GM21381 (cell line): Measurements from ENCODE around the gene NPAS3.

Source experiments
- ATAC-seq: cut with Tn5 transposase; IDR thresholded peaks from one replicate; pipeline ENCODE4 v1.9.1; 2021; ENCODE audit warnings: mild to moderate bottlenecking, moderate library complexity; ENCODE audit not compliant: unreplicated experiment

NPAS3 gene

DNA sequence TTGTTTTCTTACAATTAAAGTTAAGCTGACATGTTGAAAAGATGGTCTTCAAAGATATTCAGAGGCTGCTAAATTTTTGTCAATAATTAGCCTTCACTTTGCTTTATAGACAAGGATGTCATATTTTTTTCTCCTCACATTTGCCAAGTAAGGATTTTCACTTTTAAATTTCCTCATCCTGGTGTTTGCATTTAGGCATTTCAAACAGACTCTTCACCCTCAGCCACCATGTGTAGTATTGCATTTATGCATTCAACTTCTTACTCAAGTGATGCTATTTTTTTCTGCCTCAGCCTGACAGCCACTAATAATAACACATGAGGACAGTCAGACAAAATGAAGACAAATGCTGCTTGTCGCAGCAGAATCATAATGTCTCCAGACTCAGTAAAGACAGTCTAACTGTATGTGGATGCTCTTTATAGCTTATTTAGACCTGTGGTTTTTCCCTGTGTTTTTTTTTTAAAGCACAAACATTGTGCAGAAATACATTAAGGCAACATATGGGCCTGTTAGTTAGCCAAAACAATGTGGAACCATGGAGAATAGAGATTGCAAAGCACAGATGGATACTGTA is 481.5 kb downstream of the NPAS3 start:
- ATAC-seq = no peak

DNA sequence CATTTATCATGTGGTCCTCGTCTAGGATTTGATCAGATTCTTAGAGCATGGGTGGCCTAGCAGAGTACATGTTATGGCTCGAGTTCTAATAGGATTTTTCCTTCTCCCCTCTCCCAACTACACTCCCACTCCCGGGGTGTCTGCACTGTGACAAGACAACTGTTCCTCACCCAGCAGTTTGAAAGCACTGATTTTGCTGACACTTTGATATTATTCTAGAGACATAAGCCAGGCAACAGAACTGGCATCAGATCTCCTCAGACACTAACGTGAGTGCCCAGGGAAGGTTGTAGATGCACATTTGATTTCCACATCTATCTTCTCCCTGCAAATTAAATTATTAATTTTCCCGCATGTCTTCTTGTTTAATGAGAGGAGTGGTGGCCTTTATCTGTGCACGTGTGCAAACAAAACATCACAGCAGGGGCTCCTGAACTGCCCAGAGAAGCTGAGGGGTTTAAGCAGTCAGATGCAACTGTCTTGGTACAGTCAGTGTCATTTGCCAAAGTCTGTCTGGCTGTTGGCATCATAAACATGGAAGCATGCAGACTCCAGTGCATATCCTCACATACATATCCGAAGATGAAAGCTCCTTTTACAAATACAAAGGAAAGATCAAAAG is 491.8 kb downstream of the NPAS3 start:
- ATAC-seq = no peak

DNA sequence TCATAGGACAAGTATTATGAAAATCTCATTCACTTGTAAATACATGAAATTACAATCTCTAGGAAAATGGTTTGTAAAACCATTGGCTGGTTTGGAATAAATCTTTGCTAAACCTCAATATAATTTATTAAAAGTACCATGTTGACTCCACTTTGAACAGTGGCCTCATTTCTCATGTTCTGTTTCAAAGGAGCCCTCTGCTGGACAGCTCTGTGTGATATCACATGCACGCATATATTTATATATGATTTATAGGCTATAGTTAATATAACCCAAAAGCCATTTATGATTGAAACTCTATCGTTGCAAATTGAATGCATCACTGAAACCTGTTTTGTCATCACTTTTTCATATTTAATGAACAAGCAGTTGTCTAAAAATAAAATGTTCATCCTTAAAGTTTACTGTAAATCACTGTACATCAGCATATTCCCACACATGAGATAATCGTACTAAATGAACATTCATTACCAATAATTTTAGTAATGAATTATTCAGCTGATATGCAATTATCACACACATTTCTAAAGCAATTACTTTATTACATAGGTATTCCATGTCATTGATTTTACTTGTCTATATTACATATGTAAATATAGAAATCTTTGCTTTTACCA is 493.8 kb downstream of the NPAS3 start:
- ATAC-seq = no peak

DNA sequence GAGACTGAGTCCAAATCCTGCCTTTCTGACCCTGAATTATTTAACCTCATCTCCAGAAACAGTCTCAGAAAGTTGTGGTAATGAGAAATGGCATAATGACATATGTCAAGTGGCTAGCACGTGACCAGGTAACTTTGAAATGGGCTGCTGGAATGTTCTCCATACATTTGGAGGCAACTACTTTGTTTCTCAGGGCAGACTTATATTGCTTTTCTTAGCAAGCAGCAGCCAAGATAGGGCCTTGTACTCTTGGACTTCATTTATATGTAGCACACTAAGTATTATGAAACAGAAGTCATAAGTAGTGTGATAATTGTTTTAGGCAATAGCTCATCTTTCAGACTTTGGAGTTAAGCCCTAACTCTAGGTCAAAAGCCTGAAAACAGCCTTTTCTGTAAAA is 494.7 kb downstream of the NPAS3 start:
- no peak for ATAC-seq

DNA sequence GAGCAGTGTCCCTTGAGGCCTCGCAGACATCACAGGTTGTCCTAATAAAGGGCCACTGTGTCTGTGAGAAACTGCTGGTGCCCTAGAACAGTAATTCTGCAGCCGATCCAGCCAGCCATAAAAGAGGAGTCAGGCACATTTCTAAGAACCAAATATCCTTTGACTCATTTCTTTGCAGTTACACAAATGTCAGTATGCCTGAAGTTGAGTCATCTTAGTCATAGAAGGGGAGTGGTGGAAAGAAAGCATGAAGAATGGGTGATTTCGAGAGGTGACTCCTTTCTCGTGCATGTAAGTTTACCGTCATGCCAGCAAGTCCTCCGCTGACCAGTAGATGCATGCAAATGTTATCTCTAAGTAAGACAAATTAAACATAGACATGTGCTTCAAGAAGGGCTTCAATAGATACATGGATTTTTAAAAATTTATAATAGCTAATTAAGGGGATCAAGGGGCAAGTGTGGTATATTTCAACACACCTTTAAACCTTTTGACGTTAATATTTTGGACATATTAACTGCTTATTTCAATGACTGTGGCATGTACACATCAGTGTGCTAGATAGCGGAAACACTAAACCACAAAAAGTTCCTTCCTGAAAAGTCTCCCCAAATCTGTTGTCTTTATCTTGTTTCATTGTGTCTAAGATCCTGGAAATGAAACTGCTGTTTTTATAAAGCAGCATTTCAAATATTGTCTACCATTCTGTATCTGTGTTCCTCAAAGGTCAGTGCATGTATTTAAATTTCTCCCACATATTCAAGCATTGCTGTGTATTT is 497.4 kb downstream of the NPAS3 start:
- no peak for ATAC-seq

DNA sequence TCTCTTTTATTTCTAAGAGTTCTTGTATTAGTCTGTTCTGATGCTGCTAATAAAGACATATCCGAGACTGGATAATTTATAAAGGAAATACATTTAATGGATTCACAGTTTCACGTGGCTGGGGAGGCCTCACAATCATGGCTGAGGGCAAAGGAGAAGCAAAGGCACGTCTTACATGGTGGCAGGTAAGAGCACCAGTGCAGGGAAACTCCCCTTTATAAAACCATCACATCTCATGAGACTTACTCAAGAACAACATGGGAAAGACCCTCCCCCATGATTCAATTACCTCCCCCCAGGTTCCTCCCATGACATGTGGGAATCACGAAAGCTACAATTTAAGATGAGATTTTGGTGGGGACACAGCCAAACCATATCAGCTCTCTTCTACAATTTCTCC is 503.0 kb downstream of the NPAS3 start:
- ATAC-seq = no peak

DNA sequence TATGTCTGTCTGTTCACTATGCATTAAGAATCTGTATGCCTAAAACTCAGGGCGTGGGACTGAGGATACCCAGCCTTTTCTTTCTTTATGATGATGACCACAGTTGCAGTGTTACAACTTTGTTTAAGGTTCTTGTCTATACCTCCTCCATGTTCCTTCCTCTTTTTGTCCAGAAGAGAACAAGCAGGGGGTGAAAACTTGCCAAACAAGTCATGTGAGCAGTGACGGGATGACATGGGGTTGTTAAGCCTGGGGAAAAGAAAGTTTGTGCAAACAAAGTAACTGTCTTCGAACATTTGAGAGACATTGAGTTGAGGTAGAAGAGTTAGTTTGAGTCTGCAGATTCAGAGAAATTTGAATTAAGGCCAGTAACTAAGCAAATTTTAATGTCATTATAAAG is 505.5 kb downstream of the NPAS3 start:
- ATAC-seq = no peak

DNA sequence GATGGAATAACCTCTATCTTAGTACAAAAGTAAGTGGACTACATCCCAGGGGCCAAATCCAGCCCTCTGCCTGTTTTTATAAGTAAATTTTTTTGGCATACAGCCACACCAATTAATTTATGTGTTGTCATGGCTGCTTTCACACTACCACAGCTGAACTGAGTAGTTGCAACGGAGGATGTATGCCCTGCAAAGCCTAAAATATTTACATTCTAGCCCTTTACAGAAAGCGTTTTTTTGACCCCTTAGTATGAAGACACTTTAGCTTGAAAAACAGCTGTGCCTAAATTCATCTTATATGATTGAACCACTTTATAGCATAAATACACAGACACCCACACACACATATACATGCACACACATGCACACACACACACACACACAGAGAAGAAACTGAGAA is 510.6 kb downstream of the NPAS3 start:
- no peak for ATAC-seq

DNA sequence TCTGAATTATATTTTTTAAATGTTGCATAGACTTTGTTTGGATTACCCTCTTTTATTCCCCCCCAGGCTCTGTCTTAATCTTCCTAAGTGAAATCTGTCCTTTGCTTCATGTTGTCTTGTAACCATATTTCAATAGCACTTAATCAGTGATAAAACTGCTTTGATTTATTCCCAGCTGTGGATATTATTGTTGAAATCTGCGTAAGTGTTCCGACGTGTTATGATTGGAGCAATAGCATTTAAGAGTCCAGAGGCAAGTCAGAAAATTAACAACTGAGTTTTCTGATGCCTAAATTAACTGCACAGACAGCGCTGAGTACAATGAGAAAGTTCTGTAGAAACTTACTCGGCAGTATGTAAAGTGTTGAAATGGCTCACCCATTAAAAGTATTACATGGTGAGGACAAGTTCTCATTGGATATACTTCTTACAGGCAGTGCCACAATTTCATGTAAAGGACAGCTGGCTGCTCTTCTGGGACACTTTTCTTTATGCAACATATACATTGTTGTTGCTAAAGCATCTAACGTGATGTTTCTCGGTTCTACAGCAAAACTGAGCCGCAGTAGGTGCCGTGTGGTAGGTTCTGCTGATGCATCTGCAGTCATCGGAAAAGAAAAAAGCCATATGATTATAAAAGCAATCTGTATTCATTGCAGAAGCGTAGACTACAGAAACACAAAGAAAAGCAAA is 511.2 kb downstream of the NPAS3 start:
- ATAC-seq = no peak

DNA sequence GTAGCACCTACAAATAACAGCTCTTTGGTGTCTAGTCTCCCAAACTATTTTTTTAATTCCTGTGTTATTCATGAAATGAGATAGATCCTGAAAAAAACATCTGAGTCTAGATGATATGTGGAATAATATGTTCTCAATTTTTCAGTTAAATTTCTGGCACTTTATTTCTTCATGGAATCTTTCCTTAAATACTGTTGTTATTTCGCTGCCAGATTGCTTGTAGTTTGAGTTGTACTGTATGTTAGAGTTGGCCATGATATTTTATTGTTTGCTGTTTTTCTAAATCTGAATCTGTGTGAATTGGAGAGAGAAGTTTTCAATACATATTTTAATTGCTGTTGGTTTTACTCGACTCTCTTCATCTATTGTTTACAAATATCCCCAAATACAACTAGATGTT is 511.7 kb downstream of the NPAS3 start:
- ATAC-seq = no peak

DNA sequence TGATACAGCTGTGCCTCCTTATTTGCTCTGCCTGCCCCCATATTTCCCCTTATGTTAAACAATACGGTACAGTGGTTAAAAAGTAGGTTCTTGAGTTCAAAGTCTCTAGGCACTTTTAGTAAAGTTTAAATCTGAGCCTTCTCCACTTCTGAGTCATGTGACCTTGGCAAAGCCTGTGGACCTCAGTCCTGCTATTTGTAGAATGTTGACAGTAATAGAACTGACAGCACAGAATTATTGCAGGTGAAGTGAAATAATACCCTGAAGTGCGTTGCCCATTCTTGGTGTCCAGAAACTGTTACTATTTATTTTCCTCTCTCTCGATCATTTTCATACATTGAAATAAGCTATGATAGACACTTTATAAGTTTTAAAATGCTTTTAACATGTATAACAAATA is 512.5 kb downstream of the NPAS3 start:
- no peak for ATAC-seq

DNA sequence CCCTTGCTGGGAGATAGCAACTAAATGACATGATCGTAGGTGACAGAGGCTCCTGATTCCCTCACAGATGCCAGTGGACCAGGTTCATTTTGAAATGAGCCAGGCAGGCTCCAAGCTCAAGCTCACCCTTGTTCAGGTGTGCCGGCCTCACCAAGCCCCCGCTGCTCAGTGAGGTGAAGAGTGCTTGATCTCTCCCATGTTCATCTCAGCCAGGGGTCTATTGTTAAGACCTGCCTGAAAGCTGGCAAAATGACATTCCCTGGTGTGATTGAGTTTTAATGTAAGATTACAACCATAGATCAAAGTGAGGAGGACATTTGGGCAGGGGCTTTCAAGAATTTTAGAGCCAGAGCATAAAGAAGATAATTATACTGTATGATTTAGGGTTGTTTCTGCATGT is 514.3 kb downstream of the NPAS3 start:
- no peak for ATAC-seq

DNA sequence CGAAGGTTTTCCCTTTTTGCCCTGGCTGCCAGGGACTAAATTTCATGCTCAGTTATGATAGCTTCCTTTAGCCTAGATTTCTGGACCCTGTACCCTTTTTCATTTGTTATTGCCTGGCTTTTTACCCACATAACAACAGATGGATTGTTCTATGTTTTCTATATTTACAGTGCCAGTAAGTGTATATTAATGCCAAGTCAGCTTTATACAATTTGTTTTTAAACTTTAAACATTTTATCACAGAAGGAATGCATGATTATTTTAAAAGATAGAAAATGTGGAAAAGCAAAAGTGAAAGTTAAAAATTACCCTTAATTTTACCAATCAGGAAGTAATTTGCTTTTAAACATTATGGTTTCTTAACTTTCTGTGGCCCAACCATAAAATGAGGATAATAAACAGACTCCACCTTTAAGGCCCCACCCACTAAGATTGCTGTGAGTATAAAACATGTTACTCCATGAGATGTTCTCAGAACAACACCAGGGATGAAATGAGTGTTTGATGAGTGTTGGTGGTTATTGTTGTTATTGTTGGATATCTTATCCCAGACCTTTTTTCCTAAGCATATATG is 515.4 kb downstream of the NPAS3 start:
- ATAC-seq = no peak

DNA sequence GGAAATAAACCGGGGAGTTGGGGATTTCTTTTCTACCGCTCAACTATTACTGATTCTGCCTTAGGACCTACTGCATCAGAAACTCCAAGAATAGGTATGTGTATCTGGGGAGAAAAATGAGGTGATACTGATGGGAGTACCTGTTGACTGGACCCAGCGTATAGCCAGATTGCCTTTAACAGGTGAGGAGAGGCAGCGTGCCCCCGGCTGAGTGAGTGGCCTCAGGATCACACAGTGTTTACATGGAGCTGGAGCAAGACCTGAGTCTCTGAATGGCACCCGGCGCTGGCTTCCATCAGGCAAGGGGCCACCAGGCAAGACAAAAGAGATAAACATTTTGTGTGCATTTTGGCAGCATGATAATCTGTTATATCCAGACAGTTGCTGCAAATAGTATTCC is 516.0 kb downstream of the NPAS3 start:
- no peak for ATAC-seq

DNA sequence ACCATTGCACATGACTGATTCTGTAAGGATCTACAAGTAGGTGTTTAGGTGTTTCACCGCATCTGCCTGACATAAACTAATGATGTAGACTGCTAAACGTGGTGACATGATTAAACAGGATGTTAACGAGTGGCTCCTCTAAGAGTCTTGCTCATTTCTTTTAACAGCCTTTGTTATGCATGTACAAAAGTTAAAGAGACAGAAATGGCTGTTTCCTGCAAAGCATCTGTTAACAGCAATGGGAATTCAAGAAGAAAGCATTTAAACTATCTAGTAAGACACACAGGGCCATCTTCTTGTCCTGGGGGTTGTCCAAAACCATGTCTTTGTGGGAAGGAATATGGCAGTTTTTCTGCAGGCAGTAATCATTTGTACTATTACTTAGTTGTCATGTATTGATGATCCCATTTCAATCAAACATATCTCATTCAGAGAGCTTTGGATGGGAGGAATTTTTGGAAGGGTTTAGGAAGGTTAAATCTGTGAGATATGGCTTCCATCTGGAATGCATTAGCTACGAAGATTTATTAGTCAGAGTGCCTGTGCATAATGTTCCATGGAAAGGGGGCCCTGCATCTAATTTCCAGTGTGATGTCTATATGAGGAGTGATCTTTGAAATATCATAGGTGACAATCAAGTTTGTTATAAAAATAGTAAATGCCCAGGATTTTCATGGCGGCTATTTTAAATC is 517.1 kb downstream of the NPAS3 start:
- ATAC-seq = no peak

DNA sequence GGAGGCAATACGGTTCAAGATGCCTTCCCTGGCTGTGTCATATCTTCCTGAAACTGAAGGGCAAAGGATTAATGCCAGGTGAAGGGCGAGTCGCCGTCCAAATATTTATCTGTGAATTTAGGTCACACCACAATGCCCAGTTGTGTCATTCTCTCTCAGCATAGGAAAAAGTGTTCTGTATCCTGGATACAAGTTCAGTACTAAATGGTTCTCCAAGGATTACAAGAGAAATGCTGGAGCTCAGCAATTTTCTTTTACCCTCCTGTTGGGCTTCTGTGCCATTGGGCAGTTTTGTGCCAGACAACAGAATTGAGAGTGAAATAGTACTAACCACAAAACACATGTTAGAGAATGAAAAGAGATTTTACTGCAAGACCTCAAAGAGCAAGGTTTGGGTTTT is 518.3 kb downstream of the NPAS3 start:
- no peak for ATAC-seq

DNA sequence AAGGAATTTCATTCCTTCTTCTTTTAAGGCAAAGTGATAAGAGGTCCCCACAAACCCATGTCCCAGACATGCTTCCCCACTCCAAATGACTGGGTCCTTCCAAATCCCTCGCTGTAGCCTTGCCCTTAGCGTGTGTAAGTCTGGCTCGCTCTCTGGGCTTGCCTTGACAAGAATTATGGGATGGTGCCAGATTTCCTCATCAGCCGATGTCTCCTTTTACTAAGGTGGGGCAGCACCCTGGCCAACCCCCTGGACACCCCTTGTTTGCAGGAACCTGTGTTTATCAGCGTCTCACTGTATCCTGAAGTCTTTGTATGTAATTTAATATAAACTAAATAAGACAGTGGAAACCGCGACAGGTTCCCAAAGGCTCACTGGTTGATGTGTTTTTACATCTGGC is 518.9 kb downstream of the NPAS3 start:
- no peak for ATAC-seq

DNA sequence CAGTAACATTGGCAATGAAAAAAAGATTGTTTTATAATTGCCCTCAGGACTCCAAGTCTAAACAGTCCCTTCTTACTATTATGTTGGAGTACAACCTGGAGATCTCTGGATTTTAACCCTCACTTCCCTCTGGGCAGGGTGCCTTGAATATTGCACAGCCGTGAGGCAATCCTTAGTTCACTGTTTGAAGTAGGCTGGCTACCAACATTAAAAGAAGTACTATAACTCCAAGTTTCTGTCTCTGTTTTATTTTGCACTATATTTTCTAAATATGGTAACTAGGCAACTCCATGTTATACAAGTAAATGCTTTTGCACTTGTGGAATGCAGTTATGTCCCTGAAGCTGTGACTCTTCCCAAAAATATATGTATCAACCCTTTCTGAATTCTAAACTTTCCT is 521.5 kb downstream of the NPAS3 start:
- no peak for ATAC-seq

DNA sequence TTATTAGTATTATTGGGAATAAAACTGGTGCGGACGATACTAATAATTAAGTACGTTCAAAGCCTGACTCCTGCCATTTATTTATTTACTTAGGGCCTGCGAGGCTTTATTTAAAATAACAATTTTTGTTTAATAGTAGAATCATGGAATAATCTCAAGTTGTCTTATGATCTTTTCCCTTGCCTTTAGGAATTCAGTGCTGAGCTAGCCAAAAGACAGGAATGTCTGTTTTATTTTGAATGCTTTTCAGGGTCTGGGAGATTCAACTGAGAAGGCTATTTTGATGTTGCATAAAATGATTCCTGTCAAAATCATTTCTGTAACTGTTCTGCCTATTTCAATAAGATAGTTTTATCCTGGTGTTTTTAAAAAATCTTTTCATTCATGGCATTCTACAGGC is 522.4 kb downstream of the NPAS3 start:
- ATAC-seq = no peak

DNA sequence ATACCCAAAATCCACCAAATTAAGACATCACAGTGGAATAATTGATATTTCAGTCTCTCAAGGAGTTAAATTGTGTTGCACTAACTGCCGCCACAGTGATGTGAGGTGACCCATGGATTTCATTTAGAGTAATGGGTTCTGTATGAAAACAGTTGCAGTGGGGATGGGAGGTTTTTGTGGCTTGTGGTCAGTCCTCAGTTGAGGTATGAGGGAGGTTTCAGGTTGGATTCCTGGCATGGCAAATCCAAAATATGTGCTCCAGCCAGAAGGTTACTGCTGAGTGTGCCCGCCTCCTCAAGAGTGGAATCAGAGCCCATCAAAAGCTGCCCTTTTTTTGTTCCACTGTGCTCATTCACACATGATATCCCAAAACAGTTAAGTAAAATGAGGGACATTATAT is 525.1 kb downstream of the NPAS3 start:
- ATAC-seq = no peak
